OCI-LY1 (cell line): ENCODE data around the gene CDKL5.

Source experiments
- H2AFZ ChIP-seq: fragments of 200-600 bp; sonication (generic), shearing (Covaris generic); 2 replicates; pipeline ENCODE4 v1.6.0; 2014; ENCODE audit warnings: antibody characterized with exemption, mild to moderate bottlenecking, low read length
- H3F3A ChIP-seq: fragments of 200-600 bp; sonication (generic), shearing (Covaris generic); 2 replicates; pipeline ENCODE4 v1.6.0; 2014; ENCODE audit warnings: mild to moderate bottlenecking, antibody characterized with exemption, low read length, moderate library complexity; ENCODE audit not compliant: insufficient read depth
- H3K27ac ChIP-seq: fragments of 200-600 bp; sonication (generic); 2 replicates; pipeline ENCODE4 v1.5.1; 2014; ENCODE audit warnings: low read length, mixed run types, mild to moderate bottlenecking, low read depth; ENCODE audit not compliant: poor library complexity, severe bottlenecking
- H3K27me3 ChIP-seq: fragments of 200-600 bp; sonication (generic); 2 replicates; pipeline ENCODE4 v1.6.0; 2014; ENCODE audit warnings: antibody characterized with exemption, mild to moderate bottlenecking, low read length, moderate library complexity; ENCODE audit not compliant: insufficient read depth
- H3K36me3 ChIP-seq: fragments of 200-600 bp; sonication (generic); 2 replicates; pipeline ENCODE4 v1.6.1; 2014; ENCODE audit warnings: mild to moderate bottlenecking, antibody characterized with exemption, low read length, moderate library complexity, mixed read lengths; ENCODE audit not compliant: insufficient read depth
- H3K4me1 ChIP-seq: fragments of 200-600 bp; sonication (generic); 2 replicates; pipeline ENCODE4 v1.5.1; 2014; ENCODE audit warnings: mild to moderate bottlenecking, low read length, moderate library complexity; ENCODE audit not compliant: insufficient read depth, severe bottlenecking
- H3K4me2 ChIP-seq: fragments of 200-600 bp; sonication (generic), shearing (Covaris generic); 2 replicates; pipeline ENCODE4 v1.6.1; 2014; ENCODE audit warnings: low read length
- H3K4me3 ChIP-seq: fragments of 200-600 bp; sonication (generic); 2 replicates; pipeline ENCODE4 v1.5.1; 2014; ENCODE audit warnings: low read length, low read depth, mild to moderate bottlenecking, mixed read lengths; ENCODE audit not compliant: poor library complexity, severe bottlenecking
- H3K79me2 ChIP-seq: fragments of 200-600 bp; shearing (Covaris generic); 2 replicates; pipeline ENCODE4 v1.6.1; 2016; ENCODE audit warnings: mixed run types, low read length, mixed read lengths; ENCODE audit not compliant: insufficient read depth
- H3K9ac ChIP-seq: fragments of 200-600 bp; sonication (generic), shearing (Covaris generic); 2 replicates; pipeline ENCODE4 v1.6.1; 2014; ENCODE audit warnings: mild to moderate bottlenecking, low read length, mixed read lengths
- H3K9me2 ChIP-seq: fragments of 200-600 bp; sonication (generic), shearing (Covaris generic); 2 replicates; pipeline ENCODE4 v1.6.1; 2014; ENCODE audit warnings: low read depth, mild to moderate bottlenecking, low read length, mixed read lengths
- H3K9me3 ChIP-seq: fragments of 200-600 bp; shearing (Covaris generic); 2 replicates; pipeline ENCODE4 v1.6.1; 2014; ENCODE audit warnings: low read length, mixed read lengths
- H4K20me1 ChIP-seq: fragments of 200-600 bp; sonication (generic), shearing (Covaris generic); 2 replicates; pipeline ENCODE4 v1.6.0; 2016; ENCODE audit warnings: mild to moderate bottlenecking, low read length; ENCODE audit not compliant: insufficient read depth
- CTCF ChIP-seq: fragments of 200-600 bp; sonication (generic), shearing (Covaris generic); IDR thresholded peaks from 2 replicates; pipeline ENCODE4 v1.5.1; 2017; ENCODE audit warnings: mild to moderate bottlenecking, antibody characterized with exemption, low read length, moderate library complexity, mixed read lengths
- EZH2 ChIP-seq: fragments of 200-600 bp; sonication (generic), shearing (Covaris generic); IDR thresholded peaks from 2 replicates; pipeline ENCODE4 v1.8.0; 2017; ENCODE audit warnings: borderline replicate concordance, mixed run types, mild to moderate bottlenecking, antibody characterized with exemption, low read length, moderate library complexity, mixed read lengths

The CDKL5 gene

DNA sequence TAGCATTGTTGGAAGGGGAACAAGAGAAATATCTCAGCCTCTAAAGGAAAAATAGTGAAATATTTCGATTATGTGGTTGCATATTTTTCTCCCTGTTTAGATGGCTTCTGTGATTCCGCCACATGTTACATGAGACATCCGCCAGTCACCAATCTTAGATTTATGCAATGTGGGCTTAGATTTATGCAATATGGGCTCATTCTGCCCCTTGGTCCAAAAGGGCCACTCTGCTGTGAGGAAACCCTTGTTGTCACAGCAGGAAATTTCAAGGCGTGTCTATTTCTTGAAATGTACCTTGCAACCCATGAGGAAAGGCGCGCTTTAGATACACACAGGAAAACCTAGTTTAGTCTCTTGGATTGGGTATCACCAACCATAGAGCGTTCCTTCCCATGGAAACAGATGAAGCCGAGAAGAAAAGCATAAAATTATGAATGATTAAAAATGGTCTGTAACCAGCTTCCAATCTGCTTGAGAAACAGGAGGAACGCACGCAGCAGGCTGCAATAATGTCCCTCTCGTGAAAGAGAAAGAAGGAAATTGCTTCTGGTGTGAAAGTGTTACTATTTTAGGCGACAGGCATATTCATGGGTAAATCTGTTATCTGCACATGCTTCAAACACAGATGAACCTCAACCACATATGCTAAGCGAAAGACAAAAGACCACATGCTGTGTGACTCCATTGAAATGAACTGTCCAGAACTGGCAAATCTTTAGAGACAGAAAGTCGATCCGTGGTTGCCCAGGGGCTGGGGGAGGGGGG, 242.8 kb downstream of the CDKL5 start:
- Histone ChIP-seq H3K27me3 (no peaks in the 10 kb centered on the region), H3K79me2 (no peaks in the 10 kb centered on the region), H3K27ac (no peak overlapping the region), H3K36me3 (no peaks in the 10 kb centered on the region), H3K9me2 (no peaks in the 10 kb centered on the region), H2AFZ (no peak overlapping the region), H3K4me1 (no peaks in the 10 kb centered on the region), H3K9ac (no peak overlapping the region), H3K9me3 (no peaks in the 10 kb centered on the region), H3F3A (no peaks in the 10 kb centered on the region), H3K4me3 (no peak overlapping the region), H3K4me2 (no peak overlapping the region), H4K20me1 (no peaks in the 10 kb centered on the region)
- TF ChIP-seq EZH2 (no peak), CTCF (no peak)

DNA sequence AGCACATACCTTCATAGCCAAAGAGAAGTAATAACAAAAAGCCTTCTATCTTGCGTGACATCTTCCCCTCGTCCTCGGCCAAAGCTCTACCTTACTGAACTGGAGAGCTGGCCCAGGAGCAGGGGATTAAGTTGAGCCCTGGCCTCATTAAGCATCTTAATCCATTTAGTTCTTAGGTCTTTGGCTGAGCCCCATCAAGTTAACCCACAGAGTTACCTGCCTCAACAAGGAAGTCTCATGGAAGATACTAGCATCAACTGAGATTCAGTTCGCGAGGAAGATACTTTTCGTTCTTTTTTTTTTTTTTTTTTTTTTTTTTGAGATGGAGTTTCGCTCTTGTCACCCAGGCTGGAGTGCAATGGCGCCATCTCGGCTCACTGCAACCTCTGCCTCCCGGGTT, 246.6 kb downstream of the CDKL5 start, which contains the start of gene RS1:
RS1 (minus strand) TSS at position 101 of the 400 bp plus-strand sequence; CDS start at position 61, 40 bp downstream.
- H3K27me3 ChIP-seq: no peaks in the 10 kb centered on the region
- no peak within 1 kb of the TSS for H3K4me2 ChIP-seq
- no peaks in the 10 kb centered on the region for H3K9me2 ChIP-seq
- H3K4me3 ChIP-seq: no peak within 1 kb of the TSS
- H3K9ac ChIP-seq: no peak within 1 kb of the TSS
- no peaks in the 10 kb centered on the region for H4K20me1 ChIP-seq
- no peak within 1 kb of the TSS for H2AFZ ChIP-seq
- H3F3A ChIP-seq: no peaks in the 10 kb centered on the region
- TF ChIP-seq EZH2 (no peak), CTCF (no peak)
- no peak within 1 kb of the TSS for H3K27ac ChIP-seq
- H3K79me2 ChIP-seq: no peaks in the 10 kb centered on the region
- no peaks in the 10 kb centered on the region for H3K9me3 ChIP-seq
- peaks cover 18% of the 10 kb centered on the region for H3K4me1 ChIP-seq
- no peaks in the 10 kb centered on the region for H3K36me3 ChIP-seq

DNA sequence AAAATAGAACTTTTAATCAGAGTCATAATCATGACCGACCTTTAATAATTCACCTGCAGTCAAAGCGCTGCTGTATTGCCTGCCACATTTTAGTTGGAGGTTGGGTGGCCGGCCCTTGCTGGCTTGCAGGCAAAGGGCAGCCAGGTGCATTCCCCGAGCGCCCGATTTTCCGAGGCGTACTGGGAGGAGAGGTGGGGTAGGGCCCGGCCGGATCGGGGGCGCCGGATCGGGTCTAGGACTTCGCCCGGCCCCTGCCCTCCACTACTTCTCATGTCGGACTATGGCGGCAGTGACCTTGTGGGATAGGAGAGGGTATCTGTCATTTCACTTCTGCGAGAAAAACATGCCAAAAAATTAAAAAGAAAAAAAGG, 249.0 kb downstream of the CDKL5 start:
- H3K4me2 ChIP-seq: peak overlapping the region; percentile 89
- peaks cover 18% of the 10 kb centered on the region for H3K4me1 ChIP-seq
- no peaks in the 10 kb centered on the region for H4K20me1 ChIP-seq
- peak overlapping the region; percentile 93 for H2AFZ ChIP-seq
- no peaks in the 10 kb centered on the region for H3K9me2 ChIP-seq
- no peaks in the 10 kb centered on the region for H3K79me2 ChIP-seq
- peak overlapping the region; percentile 73 for H3K9ac ChIP-seq
- H3K9me3 ChIP-seq: no peaks in the 10 kb centered on the region
- peak overlapping the region; percentile 33 for H3K27ac ChIP-seq
- no peaks in the 10 kb centered on the region for H3K36me3 ChIP-seq
- H3F3A ChIP-seq: no peaks in the 10 kb centered on the region
- no peak for TF ChIP-seq EZH2
- no peak for TF ChIP-seq CTCF
- peak overlapping the region; percentile 79 for H3K4me3 ChIP-seq
- no peaks in the 10 kb centered on the region for H3K27me3 ChIP-seq
